ENCODE measurements around the gene PDAP1. TPM values are rescaled to one million over a fixed set of nuclear protein-coding genes. Genes with fewer than 3 reads are reported as not detected.

The PDAP1 gene
- total and polyA plus RNA-seq, 9 of the 15 experiments (the other 6 are each of a cell fraction or from before 2014, with no cell fraction given), result 10.2 to 315 (median 129) TPM

GRCh38 chr7:99408379-99409191 is at the start of gene PDAP1, which contains the start of gene BUD31 (continued):
- TF ChIP-seq, protein P1, sequence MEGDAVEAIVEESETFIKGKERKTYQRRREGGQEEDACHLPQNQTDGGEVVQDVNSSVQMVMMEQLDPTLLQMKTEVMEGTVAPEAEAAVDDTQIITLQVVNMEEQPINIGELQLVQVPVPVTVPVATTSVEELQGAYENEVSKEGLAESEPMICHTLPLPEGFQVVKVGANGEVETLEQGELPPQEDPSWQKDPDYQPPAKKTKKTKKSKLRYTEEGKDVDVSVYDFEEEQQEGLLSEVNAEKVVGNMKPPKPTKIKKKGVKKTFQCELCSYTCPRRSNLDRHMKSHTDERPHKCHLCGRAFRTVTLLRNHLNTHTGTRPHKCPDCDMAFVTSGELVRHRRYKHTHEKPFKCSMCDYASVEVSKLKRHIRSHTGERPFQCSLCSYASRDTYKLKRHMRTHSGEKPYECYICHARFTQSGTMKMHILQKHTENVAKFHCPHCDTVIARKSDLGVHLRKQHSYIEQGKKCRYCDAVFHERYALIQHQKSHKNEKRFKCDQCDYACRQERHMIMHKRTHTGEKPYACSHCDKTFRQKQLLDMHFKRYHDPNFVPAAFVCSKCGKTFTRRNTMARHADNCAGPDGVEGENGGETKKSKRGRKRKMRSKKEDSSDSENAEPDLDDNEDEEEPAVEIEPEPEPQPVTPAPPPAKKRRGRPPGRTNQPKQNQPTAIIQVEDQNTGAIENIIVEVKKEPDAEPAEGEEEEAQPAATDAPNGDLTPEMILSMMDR (IDR thresholded peaks at IDR 0.05 in 2 of 3, conservative IDR thresholded peaks at IDR 0.05 in 1 of 3; ENCODE audit: insufficient read depth in 2 of 3, low read depth in 1 of 3, low read length in 3 of 3), result peak in 1 of 3 experiments; percentile 18; a peak in 1 of 6 replicates
- TF ChIP-seq GTF2A2 (tag; IDR thresholded peaks at IDR 0.05), result no peak
- no peak for TF ChIP-seq NFE2L1 (tag; IDR thresholded peaks at IDR 0.05; ENCODE audit: borderline replicate concordance, low read depth)
- TF ChIP-seq SMAD2 (IDR thresholded peaks at IDR 0.05; ENCODE audit: low read depth, low read length), result no peak
- peak; percentile 94 for TF ChIP-seq SP1 (CRISPR knock-in tag; IDR thresholded peaks at IDR 0.05)
- peak; percentile 54; the same call in 1 of the 2 replicates for TF ChIP-seq TCF3 (CRISPR knock-in tag; IDR thresholded peaks at IDR 0.05)
- TF ChIP-seq PRPF4 (IDR thresholded peaks at IDR 0.05; ENCODE audit: insufficient read depth, low read depth, low read length, poor library complexity, severe bottlenecking), result peak; percentile 61
- TF ChIP-seq PKNOX1 (IDR thresholded peaks at IDR 0.05), result peak; percentile 63
- TF ChIP-seq ZBED1 (IDR thresholded peaks at IDR 0.05), result no peak
- TF ChIP-seq RAD21 (CRISPR knock-in tag; conservative IDR thresholded peaks at IDR 0.05 in 1 of 2, IDR thresholded peaks at IDR 0.05 in 1 of 2), result peak; percentile 31 to 42
- TF ChIP-seq RNF2 (IDR thresholded peaks at IDR 0.05), result no peak
- TF ChIP-seq ZKSCAN3 (CRISPR knock-in tag; IDR thresholded peaks at IDR 0.05), result no peak
- TF ChIP-seq YBX1 (IDR thresholded peaks at IDR 0.05), result no peak
- no peak for TF ChIP-seq ZNF217 (CRISPR knock-in tag; IDR thresholded peaks at IDR 0.05)
- no peak for TF ChIP-seq ZNF583 (CRISPR knock-in tag; IDR thresholded peaks at IDR 0.05)
- peak; percentile 35; the same call in 1 of the 2 replicates for TF ChIP-seq ZNF239 (CRISPR knock-in tag; IDR thresholded peaks at IDR 0.05)
- TF ChIP-seq HNRNPLL (IDR thresholded peaks at IDR 0.05; ENCODE audit: low read depth, low read length, poor library complexity, severe bottlenecking), result peak; percentile 92
- no peak for TF ChIP-seq ZFP36 (IDR thresholded peaks at IDR 0.05; ENCODE audit: low read depth, low read length, partially characterized antibody)
- no peak for TF ChIP-seq TRIM25 (IDR thresholded peaks at IDR 0.05; ENCODE audit: borderline replicate concordance)
- TF ChIP-seq, protein P2, sequence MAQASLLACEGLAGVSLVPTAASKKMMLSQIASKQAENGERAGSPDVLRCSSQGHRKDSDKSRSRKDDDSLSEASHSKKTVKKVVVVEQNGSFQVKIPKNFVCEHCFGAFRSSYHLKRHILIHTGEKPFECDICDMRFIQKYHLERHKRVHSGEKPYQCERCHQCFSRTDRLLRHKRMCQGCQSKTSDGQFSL (CRISPR knock-in tag; IDR thresholded peaks at IDR 0.05), result no peak
- TF ChIP-seq, protein P2 (tag; IDR thresholded peaks at IDR 0.05), result no peak
- no peak for TF ChIP-seq ATF1 (CRISPR knock-in tag; IDR thresholded peaks at IDR 0.05)
- TF ChIP-seq ATF1 (tag; IDR thresholded peaks at IDR 0.05), result peak; percentile 96

All from K562 (cell line).